Measurements from ENCODE around the gene IFTAP.

The IFTAP gene

GRCh38 chr11:36688571-36689291, 94.4 kb downstream of the IFTAP start:
- TF ChIP-seq EZH2 (IDR thresholded peaks at IDR 0.05; ENCODE audit: borderline replicate concordance, low read depth, low read length, severe bottlenecking) (no peak), CTCF (IDR thresholded peaks at IDR 0.05; ENCODE audit: borderline replicate concordance, extremely low read depth, low read length, poor library complexity, severe bottlenecking) (peak; percentile 33)
- Histone ChIP-seq H3K27me3 (ENCODE audit: insufficient read depth, low read length, poor library complexity) (no peaks in the 10 kb centered on the region), H4K20me1 (ENCODE audit: insufficient read depth, low read length) (no peaks in the 10 kb centered on the region), H3K36me3 (ENCODE audit: insufficient read depth, low read length) (no peaks in the 10 kb centered on the region), H3K9me3 (ENCODE audit: insufficient read depth, low read length, severe bottlenecking) (no peaks in the 10 kb centered on the region), H3K27ac (ENCODE audit: low read length) (peak overlapping the region; percentile 97), H3K9ac (ENCODE audit: low read depth, low read length) (peak overlapping the region; percentile 44), H3K79me2 (ENCODE audit: insufficient read depth, low read length) (peaks cover 25% of the 10 kb centered on the region), H3K4me3 (ENCODE audit: low read depth in 1 of 2, low read length in 2 of 2) (no peak overlapping the region), H3K4me1 (ENCODE audit: insufficient read depth, low read length) (peaks cover 100% of the 10 kb centered on the region), H2AFZ (ENCODE audit: low read depth, low read length) (no peak overlapping the region), H3K4me2 (ENCODE audit: insufficient read depth, low read length) (peak overlapping the region; percentile 13)
- peak; percentile 70 for DNase-seq
- ATAC-seq (ENCODE audit: insufficient read depth, low read depth) = peak; percentile 51

- Histone ChIP-seq H3K4me1 (ENCODE audit: insufficient read depth, low read length) (peaks cover 100% of the 10 kb centered on the region), H2AFZ (ENCODE audit: low read depth, low read length) (no peak overlapping the region), H3K9me3 (ENCODE audit: insufficient read depth, low read length, severe bottlenecking) (no peaks in the 10 kb centered on the region), H3K9ac (ENCODE audit: low read depth, low read length) (peak overlapping the region; percentile 44), H3K36me3 (ENCODE audit: insufficient read depth, low read length) (no peaks in the 10 kb centered on the region), H3K27ac (ENCODE audit: low read length) (peak overlapping the region; percentile 97), H3K4me2 (ENCODE audit: insufficient read depth, low read length) (no peak overlapping the region; the same call in 1 of the 2 replicates), H3K79me2 (ENCODE audit: insufficient read depth, low read length) (peaks cover 30% of the 10 kb centered on the region), H3K4me3 (ENCODE audit: low read depth in 1 of 2, low read length in 2 of 2) (no peak overlapping the region), H3K27me3 (ENCODE audit: insufficient read depth, low read length, poor library complexity) (no peaks in the 10 kb centered on the region), H4K20me1 (ENCODE audit: insufficient read depth, low read length) (no peaks in the 10 kb centered on the region)
- ATAC-seq (ENCODE audit: insufficient read depth, low read depth) (no peak), DNase-seq (no peak)
- TF ChIP-seq EZH2 (IDR thresholded peaks at IDR 0.05; ENCODE audit: borderline replicate concordance, low read depth, low read length, severe bottlenecking) = no peak
- TF ChIP-seq CTCF (IDR thresholded peaks at IDR 0.05; ENCODE audit: borderline replicate concordance, extremely low read depth, low read length, poor library complexity, severe bottlenecking) = no peak
Measured at GRCh38 chr11:36689442-36689841, 95.1 kb downstream of the IFTAP start.

GRCh38 chr11:36692704-36693103, 98.4 kb downstream of the IFTAP start:
- H4K20me1 ChIP-seq (ENCODE audit: insufficient read depth, low read length) = no peaks in the 10 kb centered on the region
- no peak overlapping the region for H3K4me3 ChIP-seq (ENCODE audit: low read depth in 1 of 2, low read length in 2 of 2)
- DNase-seq (no peak), ATAC-seq (ENCODE audit: insufficient read depth, low read depth) (no peak)
- H3K79me2 ChIP-seq (ENCODE audit: insufficient read depth, low read length) = peaks cover 23% of the 10 kb centered on the region
- H3K4me2 ChIP-seq (ENCODE audit: insufficient read depth, low read length) = peak overlapping the region; percentile 42
- peak overlapping the region; percentile 97 for H3K27ac ChIP-seq (ENCODE audit: low read length)
- no peak overlapping the region; the same call in 1 of the 2 replicates for H2AFZ ChIP-seq (ENCODE audit: low read depth, low read length)
- H3K9me3 ChIP-seq (ENCODE audit: insufficient read depth, low read length, severe bottlenecking) = no peaks in the 10 kb centered on the region
- H3K9ac ChIP-seq (ENCODE audit: low read depth, low read length) = peak overlapping the region; percentile 44
- H3K27me3 ChIP-seq (ENCODE audit: insufficient read depth, low read length, poor library complexity) = no peaks in the 10 kb centered on the region
- H3K36me3 ChIP-seq (ENCODE audit: insufficient read depth, low read length) = no peaks in the 10 kb centered on the region
- TF ChIP-seq EZH2 (IDR thresholded peaks at IDR 0.05; ENCODE audit: borderline replicate concordance, low read depth, low read length, severe bottlenecking) = no peak
- no peak for TF ChIP-seq CTCF (IDR thresholded peaks at IDR 0.05; ENCODE audit: borderline replicate concordance, extremely low read depth, low read length, poor library complexity, severe bottlenecking)
- peaks cover 100% of the 10 kb centered on the region for H3K4me1 ChIP-seq (ENCODE audit: insufficient read depth, low read length)
